Liver (tissue), 9 donors: ENCODE results near the gene LRTM1. TPM values are rescaled to one million over a fixed set of nuclear protein-coding genes. Genes with fewer than 3 reads are reported as not detected.

ENCODE experiments used
- DNase-seq: peaks from one replicate; pipeline ENCODE4 v3.0.0-alpha.2; 2017; ENCODE audit warnings: low spot score
- H3K27ac ChIP-seq, 2 donors: one replicate each; pipeline ENCODE4 v1.7.0; 2013; ENCODE audit warnings: inconsistent platforms in 2 of 2, low read length in 2 of 2, control low read depth in 1 of 2, low read depth in 1 of 2, mild to moderate bottlenecking in 1 of 2
- H3K27me3 ChIP-seq, 4 donors: one replicate each; pipeline versions ENCODE4 v1.6.1 to v1.7.0; 2013; ENCODE audit warnings: low read length in 3 of 4, inconsistent platforms in 1 of 4, mild to moderate bottlenecking in 1 of 4, moderate library complexity in 1 of 4; ENCODE audit not compliant: control insufficient read depth in 4 of 4, insufficient read depth in 4 of 4
- H3K36me3 ChIP-seq, 4 donors: one replicate each; pipeline versions ENCODE4 v1.6.1 to v1.7.0; 2013; ENCODE audit warnings: low read length in 3 of 4, mild to moderate bottlenecking in 3 of 4, low read depth in 1 of 4, moderate library complexity in 1 of 4; ENCODE audit not compliant: control insufficient read depth in 4 of 4, insufficient read depth in 3 of 4
- H3K4me1 ChIP-seq, 4 donors: one replicate each; pipeline versions ENCODE4 v1.6.1 to v1.7.0; 2013; ENCODE audit warnings: low read length in 3 of 4, mild to moderate bottlenecking in 3 of 4, moderate library complexity in 1 of 4; ENCODE audit not compliant: control insufficient read depth in 4 of 4, insufficient read depth in 4 of 4
- H3K4me3 ChIP-seq, 3 donors: one replicate each; pipeline versions ENCODE4 v1.6.1 to v1.7.0; 2013; ENCODE audit warnings: low read length in 3 of 3, control low read depth in 1 of 3, low read depth in 1 of 3, mild to moderate bottlenecking in 1 of 3
- H3K9ac ChIP-seq, 2 donors: one replicate each; pipeline ENCODE4 v1.7.0; 2013; ENCODE audit warnings: low read length in 2 of 2, mild to moderate bottlenecking in 2 of 2, moderate library complexity in 2 of 2, control low read depth in 1 of 2, low read depth in 1 of 2
- H3K9me3 ChIP-seq, 4 donors: one replicate each; pipeline versions ENCODE4 v1.6.1 to v1.7.0; 2013; ENCODE audit warnings: low read length in 3 of 4; ENCODE audit not compliant: control insufficient read depth in 4 of 4
- EGR1 ChIP-seq, 2 donors: IDR thresholded peaks; 2 replicates each; pipeline ENCODE4 v1.6.1; 2016 to 2018; ENCODE audit warnings: antibody characterized with exemption in 2 of 2, low read depth in 2 of 2
- FOXA1 ChIP-seq: IDR thresholded peaks from 2 replicates; pipeline ENCODE4 v1.6.1; 2016; ENCODE audit warnings: antibody characterized with exemption
- FOXA2 ChIP-seq: IDR thresholded peaks from 2 replicates; pipeline ENCODE4 v1.6.1; 2016; ENCODE audit warnings: antibody characterized with exemption
- GABPA ChIP-seq, 2 donors: IDR thresholded peaks in 1 of 2; conservative IDR thresholded peaks in 1 of 2; 2 replicates each; pipeline ENCODE4 v1.6.1; 2016; ENCODE audit warnings: antibody characterized with exemption in 2 of 2, mild to moderate bottlenecking in 1 of 2, moderate library complexity in 1 of 2
- HNF4A ChIP-seq, 2 donors: conservative IDR thresholded peaks; 2 replicates each; pipeline ENCODE4 v1.6.1; 2016; ENCODE audit warnings: antibody characterized with exemption in 2 of 2, mild to moderate bottlenecking in 2 of 2
- HNF4G ChIP-seq: IDR thresholded peaks from 2 replicates; pipeline ENCODE4 v1.6.1; 2016; ENCODE audit warnings: antibody characterized with exemption
- JUND ChIP-seq, 2 donors: IDR thresholded peaks; 2 replicates each; pipeline ENCODE4 v1.6.1; 2016; ENCODE audit warnings: antibody characterized with exemption in 2 of 2
- RAD21 ChIP-seq, 2 donors: IDR thresholded peaks; 2 replicates each; pipeline ENCODE4 v1.6.1; 2016; ENCODE audit warnings: antibody characterized with exemption in 2 of 2, mild to moderate bottlenecking in 2 of 2
- RXRA ChIP-seq, 2 donors: IDR thresholded peaks; 2 replicates each; pipeline ENCODE4 v1.6.1; 2017 to 2018; ENCODE audit warnings: antibody characterized with exemption in 2 of 2, mild to moderate bottlenecking in 1 of 2
- SP1 ChIP-seq: IDR thresholded peaks from 2 replicates; pipeline ENCODE4 v1.6.1; 2018; ENCODE audit warnings: antibody characterized with exemption, mild to moderate bottlenecking
- TAF1 ChIP-seq: conservative IDR thresholded peaks from 2 replicates; pipeline ENCODE4 v1.6.1; 2016; ENCODE audit warnings: antibody characterized with exemption, mild to moderate bottlenecking
- WGBS: extraction: QIAGEN DNeasy Blood & Tissue Kit; methylation state at CpG from one replicate; pipeline ENCODE4 v1.1.7; 2013; 5-methylcytosine and 5-hydroxymethylcytosine counted together
- polyA plus RNA-seq, 2 donors: library from polyadenylated mRNA; stranded (reverse) in 1 of 2; unstranded in 1 of 2; fragments of 200-250 nt in 1 of 2; fragments of >200 nt in 1 of 2; fragmentation: Nextera tagmentation in 1 of 2; extraction: Ambion mirVana in 1 of 2; gene quantifications; one replicate each; pipeline versions ENCODE4 v1.2.1 to v1.2.3, GENCODE V29; 2013 to 2015
- total RNA-seq, 2 donors: library from RNA; depleted of rRNA; stranded (reverse); fragments of >200 nt; gene quantifications; one replicate each; pipeline ENCODE4 v1.2.3, GENCODE V29; 2014
- TF ChIP-seq, protein P1 (sequence below): IDR thresholded peaks from 2 replicates; pipeline ENCODE4 v1.6.1; 2016; ENCODE audit warnings: antibody characterized with exemption, mild to moderate bottlenecking
- TF ChIP-seq, protein P2 (sequence below): fragments of 150-350 bp; IDR thresholded peaks from 2 replicates; pipeline ENCODE4 v1.5.1; 2017; ENCODE audit warnings: improper control_type of control experiment, low read depth, low read length; ENCODE audit not compliant: missing input control
- TF ChIP-seq, protein P3 (sequence below): IDR thresholded peaks from 2 replicates; pipeline ENCODE4 v1.6.1; 2016; ENCODE audit warnings: antibody characterized with exemption
- TF ChIP-seq, protein P4 (sequence below): IDR thresholded peaks from 2 replicates; pipeline ENCODE4 v1.6.1; 2016; ENCODE audit warnings: antibody characterized with exemption
- donor health status: healthy.
- donor health status: healthy.
- donor health status: healthy.
- donor health status: healthy.
- donor health status: healthy.

The LRTM1 gene
- total and polyA plus RNA-seq, 4 donors: not detected

DNA sequence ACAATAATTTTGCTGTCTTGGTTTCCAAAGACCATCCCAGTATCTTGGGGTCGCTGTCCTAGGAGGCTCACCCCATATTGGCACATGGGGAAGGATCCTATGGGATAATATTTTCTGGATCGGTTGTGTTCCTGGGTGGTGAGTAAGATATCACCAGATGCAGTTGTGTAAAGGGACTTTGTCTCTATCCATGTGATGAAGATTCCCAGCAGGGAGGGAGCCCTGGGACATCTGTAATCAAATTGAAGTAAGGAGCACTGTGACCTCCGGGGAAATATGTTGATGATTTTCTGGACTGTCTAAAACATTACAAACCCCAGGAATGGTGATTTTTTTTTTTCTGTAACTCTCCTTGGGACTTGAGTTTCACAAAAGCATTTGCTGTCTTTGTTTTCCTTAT, 36.2 kb upstream of the LRTM1 start:
- H3K9ac ChIP-seq: no peak overlapping the region
- no peak for DNase-seq
- no peaks in the 10 kb centered on the region for H3K9me3 ChIP-seq
- no peak overlapping the region for H3K27ac ChIP-seq
- H3K27me3 ChIP-seq: no peaks in the 10 kb centered on the region
- H3K4me1 ChIP-seq: no peaks in the 10 kb centered on the region
- H3K4me3 ChIP-seq: no peak overlapping the region
- H3K36me3 ChIP-seq: no peaks in the 10 kb centered on the region
- no peak for TF ChIP-seq RXRA (IDR thresholded peaks at IDR 0.05)
- no peak for TF ChIP-seq HNF4A (conservative IDR thresholded peaks at IDR 0.05)
- TF ChIP-seq JUND (IDR thresholded peaks at IDR 0.05): no peak
- no peak for TF ChIP-seq HNF4G
- no peak for TF ChIP-seq FOXA1
- TF ChIP-seq RAD21 (IDR thresholded peaks at IDR 0.05): no peak
- TF ChIP-seq, protein P1, sequence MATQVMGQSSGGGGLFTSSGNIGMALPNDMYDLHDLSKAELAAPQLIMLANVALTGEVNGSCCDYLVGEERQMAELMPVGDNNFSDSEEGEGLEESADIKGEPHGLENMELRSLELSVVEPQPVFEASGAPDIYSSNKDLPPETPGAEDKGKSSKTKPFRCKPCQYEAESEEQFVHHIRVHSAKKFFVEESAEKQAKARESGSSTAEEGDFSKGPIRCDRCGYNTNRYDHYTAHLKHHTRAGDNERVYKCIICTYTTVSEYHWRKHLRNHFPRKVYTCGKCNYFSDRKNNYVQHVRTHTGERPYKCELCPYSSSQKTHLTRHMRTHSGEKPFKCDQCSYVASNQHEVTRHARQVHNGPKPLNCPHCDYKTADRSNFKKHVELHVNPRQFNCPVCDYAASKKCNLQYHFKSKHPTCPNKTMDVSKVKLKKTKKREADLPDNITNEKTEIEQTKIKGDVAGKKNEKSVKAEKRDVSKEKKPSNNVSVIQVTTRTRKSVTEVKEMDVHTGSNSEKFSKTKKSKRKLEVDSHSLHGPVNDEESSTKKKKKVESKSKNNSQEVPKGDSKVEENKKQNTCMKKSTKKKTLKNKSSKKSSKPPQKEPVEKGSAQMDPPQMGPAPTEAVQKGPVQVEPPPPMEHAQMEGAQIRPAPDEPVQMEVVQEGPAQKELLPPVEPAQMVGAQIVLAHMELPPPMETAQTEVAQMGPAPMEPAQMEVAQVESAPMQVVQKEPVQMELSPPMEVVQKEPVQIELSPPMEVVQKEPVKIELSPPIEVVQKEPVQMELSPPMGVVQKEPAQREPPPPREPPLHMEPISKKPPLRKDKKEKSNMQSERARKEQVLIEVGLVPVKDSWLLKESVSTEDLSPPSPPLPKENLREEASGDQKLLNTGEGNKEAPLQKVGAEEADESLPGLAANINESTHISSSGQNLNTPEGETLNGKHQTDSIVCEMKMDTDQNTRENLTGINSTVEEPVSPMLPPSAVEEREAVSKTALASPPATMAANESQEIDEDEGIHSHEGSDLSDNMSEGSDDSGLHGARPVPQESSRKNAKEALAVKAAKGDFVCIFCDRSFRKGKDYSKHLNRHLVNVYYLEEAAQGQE: no peak
- no peak for TF ChIP-seq EGR1 (IDR thresholded peaks at IDR 0.05; ENCODE audit: low read depth in 2 of 2)
- TF ChIP-seq FOXA2: no peak
- TF ChIP-seq, protein P2, sequence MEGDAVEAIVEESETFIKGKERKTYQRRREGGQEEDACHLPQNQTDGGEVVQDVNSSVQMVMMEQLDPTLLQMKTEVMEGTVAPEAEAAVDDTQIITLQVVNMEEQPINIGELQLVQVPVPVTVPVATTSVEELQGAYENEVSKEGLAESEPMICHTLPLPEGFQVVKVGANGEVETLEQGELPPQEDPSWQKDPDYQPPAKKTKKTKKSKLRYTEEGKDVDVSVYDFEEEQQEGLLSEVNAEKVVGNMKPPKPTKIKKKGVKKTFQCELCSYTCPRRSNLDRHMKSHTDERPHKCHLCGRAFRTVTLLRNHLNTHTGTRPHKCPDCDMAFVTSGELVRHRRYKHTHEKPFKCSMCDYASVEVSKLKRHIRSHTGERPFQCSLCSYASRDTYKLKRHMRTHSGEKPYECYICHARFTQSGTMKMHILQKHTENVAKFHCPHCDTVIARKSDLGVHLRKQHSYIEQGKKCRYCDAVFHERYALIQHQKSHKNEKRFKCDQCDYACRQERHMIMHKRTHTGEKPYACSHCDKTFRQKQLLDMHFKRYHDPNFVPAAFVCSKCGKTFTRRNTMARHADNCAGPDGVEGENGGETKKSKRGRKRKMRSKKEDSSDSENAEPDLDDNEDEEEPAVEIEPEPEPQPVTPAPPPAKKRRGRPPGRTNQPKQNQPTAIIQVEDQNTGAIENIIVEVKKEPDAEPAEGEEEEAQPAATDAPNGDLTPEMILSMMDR: no peak
- TF ChIP-seq, protein P3, sequence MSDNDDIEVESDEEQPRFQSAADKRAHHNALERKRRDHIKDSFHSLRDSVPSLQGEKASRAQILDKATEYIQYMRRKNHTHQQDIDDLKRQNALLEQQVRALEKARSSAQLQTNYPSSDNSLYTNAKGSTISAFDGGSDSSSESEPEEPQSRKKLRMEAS: no peak
- 83% methylated on average over 3 of the region's 3 CpGs for WGBS

DNA sequence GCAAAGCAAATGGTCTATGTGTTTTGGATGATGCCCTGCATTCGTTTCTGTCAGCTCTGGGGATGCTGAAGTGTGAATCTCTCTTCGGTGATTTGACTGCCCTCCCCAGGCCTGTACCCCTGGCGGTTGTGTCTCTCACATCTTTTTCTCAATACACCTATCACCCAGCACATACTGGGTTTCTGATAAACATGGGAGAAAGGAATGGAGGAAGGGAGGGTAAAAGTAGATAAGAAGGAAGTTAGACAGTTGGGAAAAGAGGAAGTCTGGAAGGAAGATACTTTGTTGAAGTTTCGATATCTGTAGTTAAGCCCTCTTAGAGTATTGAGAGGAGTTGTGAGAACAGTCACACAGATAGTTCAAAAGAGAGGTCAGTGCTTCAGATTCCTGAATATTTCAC, 35.8 kb upstream of the LRTM1 start:
- H3K4me3 ChIP-seq: no peak overlapping the region
- no peaks in the 10 kb centered on the region for H3K36me3 ChIP-seq
- TF ChIP-seq, protein P2: no peak
- no peak for TF ChIP-seq FOXA2
- no peak for TF ChIP-seq SP1
- no peak for TF ChIP-seq HNF4G
- TF ChIP-seq TAF1: no peak
- TF ChIP-seq RAD21 (IDR thresholded peaks at IDR 0.05): no peak
- TF ChIP-seq, protein P1: no peak
- TF ChIP-seq, protein P3: no peak
- no peak for TF ChIP-seq GABPA (IDR thresholded peaks at IDR 0.05 in 1 of 2, conservative IDR thresholded peaks at IDR 0.05 in 1 of 2)
- TF ChIP-seq, protein P4, sequence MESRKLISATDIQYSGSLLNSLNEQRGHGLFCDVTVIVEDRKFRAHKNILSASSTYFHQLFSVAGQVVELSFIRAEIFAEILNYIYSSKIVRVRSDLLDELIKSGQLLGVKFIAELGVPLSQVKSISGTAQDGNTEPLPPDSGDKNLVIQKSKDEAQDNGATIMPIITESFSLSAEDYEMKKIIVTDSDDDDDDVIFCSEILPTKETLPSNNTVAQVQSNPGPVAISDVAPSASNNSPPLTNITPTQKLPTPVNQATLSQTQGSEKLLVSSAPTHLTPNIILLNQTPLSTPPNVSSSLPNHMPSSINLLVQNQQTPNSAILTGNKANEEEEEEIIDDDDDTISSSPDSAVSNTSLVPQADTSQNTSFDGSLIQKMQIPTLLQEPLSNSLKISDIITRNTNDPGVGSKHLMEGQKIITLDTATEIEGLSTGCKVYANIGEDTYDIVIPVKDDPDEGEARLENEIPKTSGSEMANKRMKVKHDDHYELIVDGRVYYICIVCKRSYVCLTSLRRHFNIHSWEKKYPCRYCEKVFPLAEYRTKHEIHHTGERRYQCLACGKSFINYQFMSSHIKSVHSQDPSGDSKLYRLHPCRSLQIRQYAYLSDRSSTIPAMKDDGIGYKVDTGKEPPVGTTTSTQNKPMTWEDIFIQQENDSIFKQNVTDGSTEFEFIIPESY: no peak
- no peak overlapping the region for H3K27ac ChIP-seq
- no peak for DNase-seq
- no peaks in the 10 kb centered on the region for H3K4me1 ChIP-seq
- WGBS: 60% methylated on average over 4 of the region's 4 CpGs
- H3K9ac ChIP-seq: no peak overlapping the region
- no peaks in the 10 kb centered on the region for H3K27me3 ChIP-seq
- H3K9me3 ChIP-seq: no peaks in the 10 kb centered on the region
